Immature natural killer cell (primary cell): ENCODE data around the gene ONECUT3. TPM values are rescaled to one million over a fixed set of nuclear protein-coding genes. Genes with fewer than 3 reads are reported as not detected.

ENCODE experiments used
- DNase-seq, 3 donors: peaks; one replicate each; pipeline ENCODE4 v3.0.0; 2022; ENCODE audit warnings: mixed read lengths in 1 of 3
- H3K27ac Mint-ChIP-seq, 6 donors: one replicate each; pipeline ENCODE4 v1.8.0; 2020; ENCODE audit warnings: mixed read lengths in 6 of 6, mild to moderate bottlenecking in 5 of 6, inconsistent platforms in 4 of 6, moderate library complexity in 3 of 6
- H3K27me3 Mint-ChIP-seq, 3 donors: one replicate each; pipeline ENCODE4 v1.8.0; 2020 to 2021; ENCODE audit warnings: low read depth in 3 of 3, mild to moderate bottlenecking in 3 of 3, mixed read lengths in 3 of 3, moderate library complexity in 3 of 3, inconsistent platforms in 1 of 3
- H3K36me3 Mint-ChIP-seq, 3 donors: one replicate each; pipeline ENCODE4 v1.8.0; 2020; ENCODE audit warnings: mixed read lengths in 3 of 3, inconsistent platforms in 2 of 3, mild to moderate bottlenecking in 2 of 3
- H3K4me1 Mint-ChIP-seq, 2 donors: one replicate each; pipeline ENCODE4 v1.8.0; 2020; ENCODE audit warnings: inconsistent platforms in 2 of 2, mild to moderate bottlenecking in 2 of 2, mixed read lengths in 2 of 2, moderate library complexity in 1 of 2
- H3K4me3 Mint-ChIP-seq, 5 donors: one replicate each; pipeline ENCODE4 v1.8.0; 2020; ENCODE audit warnings: mild to moderate bottlenecking in 5 of 5, mixed read lengths in 5 of 5, inconsistent platforms in 3 of 5, moderate library complexity in 3 of 5
- H3K9me3 Mint-ChIP-seq, 6 donors: one replicate each; pipeline ENCODE4 v1.8.0; 2020; ENCODE audit warnings: mild to moderate bottlenecking in 6 of 6, mixed read lengths in 6 of 6, inconsistent platforms in 4 of 6, moderate library complexity in 3 of 6
- polyA plus RNA-seq, 3 donors: library from polyadenylated mRNA; unstranded; fragments of 300-500 nt; fragmentation: Illumina TruSeq; gene quantifications; one replicate each; pipeline ENCODE4 v1.2.3, GENCODE V29; 2021

ONECUT3 gene
- polyA plus RNA-seq, 3 donors from 2014 or later = not detected

DNA sequence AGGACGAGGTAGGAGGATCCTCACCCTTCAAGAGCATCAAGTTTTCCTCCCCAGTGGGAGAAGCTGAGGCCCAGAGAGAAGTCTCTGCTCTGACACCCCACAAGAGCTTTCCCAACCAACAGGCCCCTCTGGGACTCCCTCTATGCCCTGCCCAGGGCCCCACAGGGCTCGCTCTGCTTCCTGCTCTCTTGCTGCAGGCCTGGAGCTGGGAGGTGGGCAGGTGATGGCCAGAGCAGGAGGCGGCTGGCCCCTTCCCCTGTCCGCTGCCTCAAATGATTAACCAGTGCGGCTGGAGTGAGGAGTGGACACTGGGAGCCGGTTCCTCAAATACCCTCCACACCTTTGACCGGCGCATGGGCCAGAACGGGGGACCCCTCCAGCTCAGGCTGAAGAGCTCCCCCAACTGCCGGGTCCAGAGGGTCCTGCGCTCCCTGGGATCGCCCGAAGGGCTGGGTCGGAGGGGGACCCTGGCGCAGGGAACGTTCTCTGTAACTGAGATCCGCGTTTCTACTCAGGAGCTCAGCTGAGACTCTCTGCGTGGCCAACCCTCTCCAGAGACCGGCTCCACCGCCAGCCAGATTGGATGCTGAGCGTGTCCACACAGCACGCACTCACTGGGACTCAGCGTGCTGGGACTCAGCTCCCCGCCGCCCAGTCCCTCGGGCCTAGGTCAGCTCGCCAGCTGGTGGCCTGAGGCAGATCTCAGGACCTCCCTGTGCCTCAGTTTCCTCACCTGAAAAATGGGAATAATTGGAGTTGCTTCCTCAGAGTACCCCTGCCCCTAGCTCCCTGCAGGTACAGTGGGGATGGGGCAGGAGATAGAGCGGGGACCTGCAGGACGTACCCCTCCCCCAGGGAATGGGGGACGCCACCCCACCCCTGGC is 6.7 kb upstream of the ONECUT3 start:
- H3K27ac Mint-ChIP-seq = no peak overlapping the region
- H3K36me3 Mint-ChIP-seq = peaks cover 0 to 1% (median 0%) of the 10 kb centered on the region in 3 donors
- H3K27me3 Mint-ChIP-seq = peaks cover 15 to 30% (median 28%) of the 10 kb centered on the region in 3 donors
- DNase-seq = no peak
- peaks cover 12 to 15% of the 10 kb centered on the region in 2 donors for H3K4me1 Mint-ChIP-seq
- H3K4me3 Mint-ChIP-seq = no peak overlapping the region
- H3K9me3 Mint-ChIP-seq = no peaks in the 10 kb centered on the region

DNA sequence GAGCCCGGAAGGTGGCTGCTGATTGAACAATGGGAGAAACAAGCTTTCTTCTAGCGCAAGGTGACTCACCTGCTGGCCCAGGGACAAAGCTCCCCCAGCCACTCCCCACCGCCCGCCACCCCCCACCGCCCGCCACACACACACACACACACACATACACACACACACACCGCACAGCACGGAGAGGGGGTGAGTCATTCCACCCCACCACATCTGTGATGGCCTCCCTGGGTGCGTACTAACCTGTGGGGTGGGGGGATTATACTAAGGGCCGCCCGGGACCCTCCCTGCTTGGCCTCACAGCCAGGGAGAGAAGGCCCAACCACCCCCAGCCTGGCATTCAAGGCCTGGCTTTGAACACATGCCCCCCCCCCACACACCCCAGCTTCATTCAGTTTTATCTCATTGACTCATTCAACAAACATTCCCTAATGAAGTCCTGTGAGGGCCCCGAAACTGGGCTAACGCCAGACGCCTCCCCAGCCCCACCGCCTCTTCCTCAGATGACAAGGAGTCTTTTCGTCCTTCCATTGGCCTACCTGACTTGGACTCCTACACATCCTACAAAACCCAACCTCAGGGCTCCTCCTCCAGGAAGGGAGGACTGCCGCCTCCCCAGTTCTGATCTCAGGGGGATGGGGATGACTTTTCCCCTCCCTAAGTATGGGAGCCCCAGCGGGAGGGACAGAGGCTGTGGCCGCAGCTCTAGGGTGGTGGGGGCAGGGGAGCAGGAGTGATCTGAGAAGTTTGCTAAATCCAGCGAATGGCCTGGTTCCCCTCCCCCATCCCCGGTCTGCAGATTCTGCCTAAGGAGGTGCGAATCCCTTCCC is 5.8 kb upstream of the ONECUT3 start:
- H3K27ac Mint-ChIP-seq = no peak overlapping the region
- no peaks in the 10 kb centered on the region for H3K9me3 Mint-ChIP-seq
- peak in 1 of 3 donors; percentile 22 for DNase-seq
- peak overlapping the region; percentile 55 to 71 (median 67) for H3K4me3 Mint-ChIP-seq
- no peaks in the 10 kb centered on the region for H3K36me3 Mint-ChIP-seq
- H3K27me3 Mint-ChIP-seq = peaks cover 19 to 36% (median 34%) of the 10 kb centered on the region in 3 donors
- H3K4me1 Mint-ChIP-seq = peaks cover 12 to 15% of the 10 kb centered on the region in 2 donors

DNA sequence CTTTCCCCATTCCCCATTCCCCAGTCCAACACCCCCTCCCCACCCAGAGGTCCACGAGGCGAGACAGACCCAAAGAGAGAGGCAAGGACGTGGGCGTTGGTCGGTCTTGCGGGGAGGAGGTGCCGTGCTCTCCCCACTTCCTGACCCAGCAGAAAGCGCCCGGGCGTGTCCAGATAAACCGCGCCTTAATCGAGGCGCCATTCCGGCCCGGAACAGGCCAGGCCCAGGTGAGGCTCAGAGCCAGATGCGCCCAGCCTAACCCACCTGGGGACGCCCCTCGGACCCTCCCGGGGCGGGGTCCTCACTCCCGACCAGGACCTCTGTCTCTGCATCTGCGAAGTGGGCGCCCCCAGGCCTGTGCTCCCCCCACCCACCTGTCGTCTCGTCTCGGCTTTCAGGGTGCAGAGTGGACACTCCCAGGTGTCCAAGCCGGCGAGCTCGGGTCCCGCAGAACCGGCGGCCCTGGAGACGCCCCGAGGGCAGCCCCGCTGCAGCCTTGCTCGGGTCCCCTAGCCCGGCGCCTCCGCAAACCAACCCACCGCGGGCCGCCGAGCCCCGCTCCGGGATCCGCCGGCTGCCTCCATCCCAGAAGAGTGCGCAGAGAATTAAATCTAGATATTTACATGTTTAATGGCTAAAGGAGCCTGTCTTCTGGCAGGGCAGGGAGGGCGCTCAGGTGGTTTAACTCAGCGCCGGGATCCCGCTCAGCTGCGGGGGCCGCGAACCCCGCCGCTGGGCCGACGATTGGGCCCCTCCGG is 5.0 kb upstream of the ONECUT3 start:
- DNase-seq = no peak
- Mint-ChIP-seq H3K9me3 (no peaks in the 10 kb centered on the region), H3K4me3 (peak overlapping the region; percentile 55 to 71 (median 67)), H3K36me3 (no peaks in the 10 kb centered on the region), H3K4me1 (peaks cover 12 to 15% of the 10 kb centered on the region in 2 donors), H3K27me3 (peaks cover 19 to 38% (median 33%) of the 10 kb centered on the region in 3 donors), H3K27ac (no peak overlapping the region)

DNA sequence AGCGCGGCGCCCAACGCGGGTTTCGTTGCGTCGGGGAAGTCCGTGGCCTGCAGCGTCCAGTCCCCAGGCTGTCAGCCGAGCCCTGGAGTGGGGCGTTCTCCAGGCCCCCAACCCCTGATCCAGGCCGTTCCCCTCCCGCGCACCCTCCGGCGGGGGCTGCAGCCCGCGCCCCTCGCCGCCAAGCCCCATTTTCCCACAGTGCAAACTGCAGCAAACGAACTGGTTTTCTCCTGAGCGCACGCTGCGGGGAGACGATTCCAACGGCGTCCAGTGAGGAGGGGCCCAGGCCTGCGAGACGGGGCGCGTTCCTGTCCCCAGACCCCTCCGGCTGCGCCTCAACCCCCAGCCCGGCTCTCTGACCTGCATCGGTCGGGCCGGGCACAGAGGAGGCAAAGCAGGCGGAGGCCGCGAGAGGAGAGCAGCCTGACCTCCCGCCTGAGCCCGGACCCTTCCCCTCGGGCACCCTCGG is 4.4 kb upstream of the ONECUT3 start:
- H3K4me3 Mint-ChIP-seq = no peak overlapping the region
- H3K27me3 Mint-ChIP-seq = peaks cover 17 to 37% (median 32%) of the 10 kb centered on the region in 3 donors
- DNase-seq = no peak
- no peaks in the 10 kb centered on the region for H3K9me3 Mint-ChIP-seq
- no peaks in the 10 kb centered on the region for H3K36me3 Mint-ChIP-seq
- peaks cover 12 to 15% of the 10 kb centered on the region in 2 donors for H3K4me1 Mint-ChIP-seq
- H3K27ac Mint-ChIP-seq = no peak overlapping the region

DNA sequence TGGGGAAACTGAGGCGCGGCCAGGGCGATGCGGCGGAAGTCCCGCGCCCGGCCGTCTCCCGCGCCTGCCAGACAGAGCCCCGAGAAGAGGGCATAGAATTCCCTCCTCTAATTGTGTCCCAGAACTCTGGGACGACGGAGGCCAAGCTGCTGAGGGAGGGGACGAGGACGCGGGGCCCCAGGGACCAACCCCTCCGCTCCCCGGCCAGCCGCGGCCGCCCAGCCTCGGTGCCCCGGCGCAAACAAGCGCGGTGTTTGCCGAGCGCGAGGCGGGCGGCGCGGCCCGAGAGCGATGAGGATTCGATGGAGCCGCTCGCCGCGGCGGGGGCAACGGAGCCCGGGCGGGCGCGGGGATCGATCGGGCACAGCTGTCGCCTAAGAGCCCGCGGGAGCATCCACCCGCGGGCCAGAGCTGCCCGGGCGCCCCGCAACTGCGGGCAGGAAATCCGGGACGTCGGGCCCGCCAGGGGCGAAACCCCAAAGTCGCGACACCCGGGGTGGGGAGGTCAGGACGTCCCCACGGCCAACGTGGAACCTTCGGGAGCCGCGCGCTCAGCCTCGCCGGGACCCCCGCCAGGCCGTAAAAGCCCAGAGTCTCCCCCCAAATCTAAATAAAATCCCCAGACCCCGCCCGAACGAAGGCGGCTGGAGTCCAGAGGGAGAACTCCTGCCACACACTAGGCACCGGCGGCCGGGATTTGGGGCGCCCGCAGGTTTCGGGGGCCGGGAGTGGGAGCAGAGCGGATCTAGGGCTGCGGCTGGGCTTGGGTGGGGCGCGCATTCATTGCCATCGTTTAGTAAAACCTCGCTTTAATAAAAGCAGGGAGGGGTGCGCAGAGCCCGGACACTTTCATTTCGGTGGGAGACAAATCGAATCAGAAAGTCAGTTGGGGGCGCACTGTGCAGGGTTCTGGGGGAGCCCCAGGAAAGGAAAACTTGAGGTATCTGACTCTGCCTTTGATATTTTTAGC is 3.6 kb upstream of the ONECUT3 start:
- peaks cover 12 to 15% of the 10 kb centered on the region in 2 donors for H3K4me1 Mint-ChIP-seq
- H3K36me3 Mint-ChIP-seq = no peaks in the 10 kb centered on the region
- H3K4me3 Mint-ChIP-seq = peak overlapping the region; percentile 36 to 72 (median 64)
- H3K27me3 Mint-ChIP-seq = peaks cover 19 to 38% (median 30%) of the 10 kb centered on the region in 3 donors
- DNase-seq = no peak
- H3K27ac Mint-ChIP-seq = no peak overlapping the region
- no peaks in the 10 kb centered on the region for H3K9me3 Mint-ChIP-seq

DNA sequence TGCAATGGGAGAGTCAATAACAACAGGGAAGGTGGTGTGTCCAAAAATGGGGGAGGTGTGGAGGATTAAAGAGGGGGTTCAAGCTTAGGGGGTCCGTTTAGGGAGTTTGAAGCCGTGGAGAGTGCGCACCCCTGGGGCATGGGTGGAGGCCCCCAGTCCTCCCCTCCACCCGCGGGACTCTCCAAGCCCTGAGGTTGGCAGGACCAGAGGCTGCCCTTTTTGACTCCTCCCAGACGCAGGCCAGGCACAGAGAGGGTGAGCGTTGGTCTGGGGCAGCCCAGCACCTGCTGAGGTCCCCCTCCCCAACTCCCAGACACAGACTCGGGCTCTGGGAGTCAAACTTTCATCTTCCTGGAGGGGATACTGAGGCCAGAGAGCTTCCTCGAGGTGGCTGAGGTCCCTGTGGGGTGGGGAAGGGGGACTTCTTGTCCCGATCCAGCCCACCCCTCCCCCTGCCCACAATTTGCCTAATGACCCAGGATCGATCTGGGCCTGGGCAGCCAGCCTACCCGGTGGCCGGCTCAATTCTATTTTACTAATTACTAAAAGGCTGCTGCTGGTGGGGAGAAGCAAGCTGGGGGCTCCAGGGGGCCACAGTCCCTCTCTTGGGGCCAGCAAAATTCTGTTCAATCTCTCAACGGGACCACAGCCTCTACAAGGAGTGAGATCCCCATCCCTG is 2.8 kb upstream of the ONECUT3 start:
- Mint-ChIP-seq H3K4me1 (peaks cover 12 to 16% of the 10 kb centered on the region in 2 donors), H3K4me3 (peak overlapping the region; percentile 36 to 72 (median 64)), H3K9me3 (peaks cover 0 to under 1% (median 0%) of the 10 kb centered on the region in 6 donors), H3K36me3 (no peaks in the 10 kb centered on the region), H3K27me3 (peaks cover 20 to 43% (median 30%) of the 10 kb centered on the region in 3 donors), H3K27ac (no peak overlapping the region)
- no peak for DNase-seq

DNA sequence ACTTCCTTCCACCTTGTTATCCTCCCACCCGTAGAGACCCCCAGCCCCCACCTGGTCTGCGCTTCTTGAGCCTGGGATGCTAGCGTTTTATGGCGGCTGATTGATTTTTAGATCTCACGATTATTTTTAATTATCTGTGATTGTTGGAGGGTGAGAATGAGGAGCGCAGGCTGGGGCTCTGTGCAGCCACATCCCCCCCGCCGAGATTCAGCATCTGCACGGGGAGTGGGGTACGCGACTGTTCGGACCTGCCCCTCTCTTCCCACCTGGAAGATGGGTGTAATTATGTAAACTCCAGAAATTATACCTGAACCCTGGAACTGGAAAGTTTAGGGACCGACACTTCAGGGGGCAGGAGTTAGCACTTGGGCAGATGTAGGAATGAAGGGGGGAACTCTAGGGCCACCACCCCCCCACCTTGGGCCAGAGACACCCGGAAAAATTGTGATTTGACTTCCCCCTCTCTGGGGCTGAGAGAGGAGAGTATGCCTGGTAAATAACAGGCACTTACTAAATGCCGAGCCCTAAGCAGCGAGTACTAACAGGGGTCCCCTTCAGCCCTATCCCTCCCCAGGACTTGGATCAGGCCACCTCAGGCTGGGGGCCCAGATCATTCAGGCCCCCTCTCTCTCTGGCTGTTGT is 1.8 kb upstream of the ONECUT3 start:
- DNase-seq = no peak
- Mint-ChIP-seq H3K27me3 (peaks cover 24 to 50% (median 30%) of the 10 kb centered on the region in 3 donors), H3K9me3 (peaks cover 0 to 1% (median 0%) of the 10 kb centered on the region in 6 donors)

DNA sequence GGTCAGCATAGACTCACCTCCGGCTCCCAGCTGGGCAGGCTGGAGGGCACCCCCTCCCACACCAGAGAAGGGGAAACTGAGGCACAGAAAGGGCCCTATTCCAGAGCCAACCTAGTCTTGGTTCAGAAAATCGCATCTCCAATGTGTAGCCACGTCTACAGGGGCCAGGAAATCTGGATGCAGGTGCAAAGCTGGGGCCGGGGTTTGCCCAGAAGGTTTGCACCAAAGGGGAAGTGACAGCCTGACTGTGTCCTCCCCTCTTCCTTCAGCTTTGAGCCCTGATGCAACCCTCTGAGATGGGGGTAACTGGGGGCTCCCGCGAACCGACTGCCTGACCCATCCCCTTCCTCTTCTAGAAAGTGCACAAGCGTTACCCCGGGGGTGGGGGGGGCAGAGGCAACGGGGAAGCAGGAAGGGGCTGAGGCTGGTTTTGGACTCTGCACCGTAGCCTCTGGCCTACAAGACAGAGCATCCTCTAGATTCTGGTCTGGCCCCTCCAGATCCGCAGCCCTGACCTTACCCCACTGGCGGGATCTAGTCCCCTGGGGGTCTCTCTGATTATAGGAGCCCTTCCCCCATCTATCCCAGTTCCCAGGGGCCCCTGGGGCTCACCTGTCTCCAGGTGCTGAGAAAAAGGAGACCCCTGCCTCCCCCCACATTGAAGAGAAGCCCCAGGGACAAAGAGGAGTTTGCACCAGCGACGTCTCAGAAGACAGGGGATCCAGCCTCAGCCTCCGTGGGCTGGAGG is 1.1 kb upstream of the ONECUT3 start:
- Mint-ChIP-seq H3K27me3 (peaks cover 24 to 51% (median 34%) of the 10 kb centered on the region in 3 donors), H3K9me3 (peaks cover 0 to 1% (median 0%) of the 10 kb centered on the region in 6 donors), H3K4me3 (no peak overlapping the region), H3K27ac (no peak overlapping the region), H3K36me3 (no peaks in the 10 kb centered on the region), H3K4me1 (peaks cover 12 to 19% of the 10 kb centered on the region in 2 donors)
- DNase-seq = no peak

More for the DNA sequence above, 1.8 kb upstream of the ONECUT3 start:
- no peaks in the 10 kb centered on the region for H3K36me3 Mint-ChIP-seq
- H3K4me3 Mint-ChIP-seq = peak overlapping the region in 1 of 5 donors; percentile 20
- H3K27ac Mint-ChIP-seq = no peak overlapping the region
- H3K4me1 Mint-ChIP-seq = peaks cover 12 to 17% of the 10 kb centered on the region in 2 donors

DNA sequence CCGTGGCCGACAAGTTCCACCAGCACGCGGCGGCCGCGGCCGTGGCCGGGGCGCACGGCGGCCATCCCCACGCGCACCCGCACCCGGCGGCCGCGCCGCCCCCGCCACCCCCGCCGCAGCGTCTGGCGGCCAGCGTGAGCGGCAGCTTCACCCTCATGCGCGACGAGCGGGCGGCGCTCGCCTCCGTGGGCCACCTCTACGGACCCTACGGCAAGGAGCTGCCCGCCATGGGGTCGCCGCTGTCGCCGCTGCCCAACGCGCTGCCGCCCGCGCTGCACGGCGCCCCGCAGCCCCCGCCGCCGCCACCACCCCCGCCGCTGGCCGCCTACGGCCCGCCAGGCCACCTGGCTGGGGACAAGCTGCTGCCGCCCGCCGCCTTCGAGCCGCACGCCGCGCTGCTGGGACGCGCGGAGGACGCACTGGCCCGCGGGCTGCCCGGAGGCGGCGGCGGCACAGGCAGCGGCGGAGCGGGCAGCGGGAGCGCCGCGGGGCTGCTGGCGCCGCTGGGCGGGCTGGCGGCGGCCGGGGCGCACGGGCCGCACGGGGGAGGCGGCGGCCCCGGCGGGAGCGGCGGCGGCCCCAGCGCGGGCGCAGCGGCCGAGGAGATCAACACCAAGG is 821 bp downstream of the ONECUT3 start:
- peaks cover 5 to 10% of the 10 kb centered on the region in 2 donors for H3K4me1 Mint-ChIP-seq
- H3K36me3 Mint-ChIP-seq = no peaks in the 10 kb centered on the region
- no peak overlapping the region for H3K4me3 Mint-ChIP-seq
- peaks cover 24 to 41% (median 34%) of the 10 kb centered on the region in 3 donors for H3K27me3 Mint-ChIP-seq
- H3K27ac Mint-ChIP-seq = no peak overlapping the region
- H3K9me3 Mint-ChIP-seq = peaks cover 0 to 1% (median 0%) of the 10 kb centered on the region in 6 donors
- no peak for DNase-seq

DNA sequence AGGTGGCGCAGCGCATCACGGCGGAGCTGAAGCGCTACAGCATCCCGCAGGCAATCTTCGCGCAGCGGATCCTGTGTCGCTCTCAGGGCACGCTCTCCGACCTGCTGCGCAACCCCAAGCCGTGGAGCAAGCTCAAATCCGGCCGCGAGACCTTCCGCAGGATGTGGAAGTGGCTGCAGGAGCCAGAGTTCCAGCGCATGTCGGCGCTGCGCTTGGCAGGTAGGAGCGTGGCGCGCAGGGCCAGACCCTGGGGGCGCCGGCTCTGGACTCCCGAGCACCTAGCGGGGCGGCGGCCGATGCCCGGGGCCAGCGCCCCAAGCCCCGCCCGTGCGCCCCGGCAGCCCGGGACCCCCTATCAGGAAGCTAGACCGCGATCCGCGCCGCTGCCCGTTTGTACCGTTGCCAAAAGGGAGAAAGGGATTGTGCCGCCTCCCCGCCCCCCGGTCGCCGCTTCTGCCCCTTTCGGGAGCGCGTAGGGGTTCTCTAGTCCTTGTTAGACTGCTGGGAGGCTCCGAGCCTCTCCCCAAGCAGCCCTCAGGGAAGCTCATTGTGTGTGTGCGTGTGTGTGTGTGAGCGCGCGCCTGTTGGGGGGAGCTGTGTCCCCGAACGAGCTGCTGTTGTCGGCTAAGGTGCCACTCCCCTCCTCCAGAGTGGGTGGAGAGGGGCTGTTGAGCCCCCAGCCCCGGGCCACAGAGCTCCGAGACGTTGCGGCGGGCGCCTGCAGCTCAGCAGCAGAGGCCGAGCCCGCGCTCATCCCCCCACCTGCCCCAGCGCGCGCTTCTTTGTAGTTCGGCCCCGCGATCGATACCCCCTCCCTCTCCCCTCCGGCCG is 1.5 kb downstream of the ONECUT3 start:
- Mint-ChIP-seq H3K4me1 (peaks cover 5 to 9% of the 10 kb centered on the region in 2 donors), H3K27me3 (peaks cover 24 to 38% (median 33%) of the 10 kb centered on the region in 3 donors), H3K9me3 (peaks cover 0 to 1% (median 0%) of the 10 kb centered on the region in 6 donors), H3K36me3 (no peaks in the 10 kb centered on the region), H3K4me3 (no peak overlapping the region), H3K27ac (no peak overlapping the region)
- DNase-seq = no peak
